Adipocyte (in vitro differentiated cells): ENCODE data around the gene ZNF90.
A peak's percentile ranks its signal among the peaks of the same experiment; 100 is the strongest.
"Not testable (repeated sequence)": the region's sequence is repeated elsewhere in the genome, so short reads cannot be mapped to it uniquely, and the experiment has no call there.

Experiments used
- DNase-seq: peaks from one replicate; pipeline ENCODE4 v3.0.0-alpha.2; 2015; ENCODE audit warnings: low read depth
- H3K27me3 ChIP-seq: replicated peaks from 2 replicates; pipeline ENCODE4 v1.7.0; 2013; ENCODE audit warnings: mild to moderate bottlenecking, low read length, moderate library complexity; ENCODE audit not compliant: control insufficient read depth, insufficient read depth
- H3K36me3 ChIP-seq: 2 replicates; pipeline ENCODE4 v1.7.0; 2013; ENCODE audit warnings: low read length, mild to moderate bottlenecking, moderate library complexity; ENCODE audit not compliant: control insufficient read depth, insufficient read depth, severe bottlenecking
- H3K4me1 ChIP-seq: 2 replicates; pipeline ENCODE4 v1.7.0; 2013; ENCODE audit warnings: mild to moderate bottlenecking, low read length, moderate library complexity; ENCODE audit not compliant: control insufficient read depth, insufficient read depth
- H3K4me3 ChIP-seq: 2 replicates; pipeline ENCODE4 v1.7.0; 2013; ENCODE audit warnings: mild to moderate bottlenecking, low read length, moderate library complexity
- H3K9ac ChIP-seq: 2 replicates; pipeline ENCODE4 v1.7.0; 2013; ENCODE audit warnings: mild to moderate bottlenecking, low read length, moderate library complexity
- H3K9me3 ChIP-seq: 2 replicates; pipeline ENCODE4 v1.7.0; 2013; ENCODE audit warnings: mild to moderate bottlenecking, low read length, moderate library complexity; ENCODE audit not compliant: control insufficient read depth

The ZNF90 gene

DNA sequence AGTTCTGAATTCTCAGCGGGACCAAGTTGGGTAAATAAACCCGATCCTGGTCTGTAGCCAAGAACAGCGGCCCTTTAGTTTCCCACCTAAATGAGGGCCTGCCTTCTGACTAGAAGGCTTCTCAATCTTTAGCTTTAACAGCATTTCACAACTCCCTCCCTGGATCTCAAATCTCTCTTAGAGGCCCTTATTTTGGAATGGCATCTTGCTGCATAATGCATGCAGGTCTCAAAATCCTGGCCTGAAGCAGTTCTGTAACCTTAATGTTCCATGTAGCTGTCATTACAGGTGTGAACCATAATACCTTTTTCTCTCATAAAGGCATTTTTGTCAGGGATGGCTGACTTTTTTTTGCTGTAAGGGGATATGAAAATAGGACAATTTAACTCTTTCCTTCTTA, 29.5 kb downstream of the ZNF90 start:
- H3K9ac ChIP-seq = no peak overlapping the region
- H3K36me3 ChIP-seq = no peaks in the 10 kb centered on the region
- H3K4me3 ChIP-seq = no peak overlapping the region
- H3K27me3 ChIP-seq = no peaks in the 10 kb centered on the region
- no peaks in the 10 kb centered on the region for H3K4me1 ChIP-seq
- no peak for DNase-seq
- H3K9me3 ChIP-seq = peaks cover 66% of the 10 kb centered on the region

DNA sequence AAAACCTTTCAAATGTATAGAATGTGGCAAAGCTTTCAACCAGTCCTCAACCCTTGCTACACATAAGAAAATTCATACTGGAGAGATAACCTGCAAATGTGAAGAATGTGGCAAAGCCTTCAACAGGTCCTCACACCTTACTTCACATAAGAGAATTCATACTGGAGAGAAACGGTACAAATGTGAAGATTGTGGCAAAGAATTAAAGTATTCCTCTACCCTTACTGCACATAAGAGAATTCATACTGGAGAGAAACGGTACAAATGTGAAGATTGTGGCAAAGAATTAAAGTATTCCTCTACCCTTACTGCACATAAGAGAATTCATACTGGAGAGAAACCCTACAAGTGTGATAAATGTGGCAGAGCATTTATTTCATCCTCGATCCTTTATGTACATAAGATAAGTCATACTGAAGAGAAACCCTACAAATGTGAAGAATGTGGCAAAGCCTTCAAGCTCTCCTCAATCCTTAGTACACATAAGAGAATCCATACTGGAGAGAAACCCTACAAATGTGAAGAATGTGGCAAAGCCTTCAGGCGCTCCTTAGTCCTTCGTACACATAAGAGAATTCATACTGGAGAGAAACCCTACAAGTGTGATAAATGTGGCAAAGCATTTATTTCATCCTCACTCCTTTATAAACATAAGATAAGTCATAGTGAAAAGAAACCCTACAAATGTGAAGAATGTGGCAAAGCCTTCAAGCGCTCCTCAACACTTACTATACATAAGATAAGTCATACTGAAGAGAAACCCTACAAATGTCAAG, 40.5 kb downstream of the ZNF90 start:
- H3K4me1 ChIP-seq, H3K27me3 ChIP-seq, H3K9ac ChIP-seq, H3K36me3 ChIP-seq, DNase-seq: not testable (repeated sequence)
- Histone ChIP-seq H3K9me3 (peaks cover 98% of the 10 kb centered on the region), H3K4me3 (peak overlapping the region; percentile 63)

DNA sequence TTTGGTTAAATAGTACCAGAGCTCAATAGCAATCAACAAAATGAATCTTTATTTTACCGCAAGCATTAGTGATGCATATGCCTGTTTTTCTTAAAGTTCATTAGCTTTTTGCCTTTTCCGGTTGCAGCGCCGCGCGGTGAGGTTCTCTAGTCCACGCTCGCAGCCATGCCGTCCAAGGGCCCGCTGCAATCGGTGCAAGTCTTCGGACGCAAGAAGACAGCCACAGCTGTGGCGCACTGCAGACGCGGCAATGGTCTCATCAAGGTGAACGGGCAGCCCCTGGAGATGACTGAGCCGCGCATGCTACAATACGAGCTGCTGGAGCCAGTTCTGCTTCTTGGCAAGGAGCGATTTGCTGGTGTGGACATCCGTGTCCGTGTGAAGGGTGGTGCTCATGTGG, 47.1 kb downstream of the ZNF90 start:
- DNase-seq = no peak
- no peaks in the 10 kb centered on the region for H3K27me3 ChIP-seq
- H3K36me3 ChIP-seq = no peaks in the 10 kb centered on the region
- H3K4me3 ChIP-seq = no peak overlapping the region
- no peaks in the 10 kb centered on the region for H3K4me1 ChIP-seq
- peaks cover 89% of the 10 kb centered on the region for H3K9me3 ChIP-seq
- H3K9ac ChIP-seq = no peak overlapping the region

DNA sequence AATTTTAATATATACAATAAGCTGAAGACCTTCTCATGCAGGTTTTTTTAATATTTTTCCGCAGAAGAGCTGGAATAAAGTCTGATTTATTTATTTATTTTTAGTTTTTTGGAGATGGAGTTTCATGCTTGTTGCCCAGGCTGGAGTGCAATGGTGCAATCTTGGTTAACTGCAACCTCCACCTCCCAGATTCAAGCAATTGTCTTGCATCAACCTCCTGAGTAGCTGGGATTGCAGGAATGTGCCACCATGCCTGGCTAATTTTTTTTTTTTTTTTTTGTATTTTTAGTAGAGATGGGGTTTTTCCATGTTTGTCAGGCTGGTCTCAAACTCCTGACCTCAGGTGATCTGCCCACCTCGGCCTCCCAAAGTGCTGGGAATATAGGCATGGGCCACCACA, 55.1 kb downstream of the ZNF90 start:
- H3K9me3 ChIP-seq = peaks cover 31% of the 10 kb centered on the region
- H3K4me1 ChIP-seq, DNase-seq: not testable (repeated sequence)

DNA sequence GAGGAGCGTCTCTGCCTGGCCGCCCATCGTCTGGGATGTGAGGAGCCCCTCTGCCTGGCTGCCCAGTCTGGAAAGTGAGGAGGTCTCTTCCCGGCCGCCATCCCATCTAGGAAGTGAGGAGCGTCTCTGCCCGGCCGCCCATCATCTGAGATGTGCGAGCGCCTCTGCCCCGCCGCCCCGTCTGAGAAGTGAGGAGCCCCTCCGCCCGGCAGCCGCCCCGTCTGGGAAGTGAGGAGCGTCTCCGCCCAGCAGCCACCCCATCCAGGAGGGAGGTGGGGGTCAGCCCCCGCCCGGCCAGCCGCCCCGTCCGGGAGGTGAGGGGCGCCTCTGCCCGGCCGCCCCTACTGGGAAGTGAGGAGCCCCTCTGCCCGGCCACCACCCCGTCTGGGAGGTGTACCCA, 59.9 kb downstream of the ZNF90 start:
- H3K9me3 ChIP-seq = peaks cover 19% of the 10 kb centered on the region
- H3K36me3 ChIP-seq, DNase-seq, H3K4me1 ChIP-seq, H3K27me3 ChIP-seq, H3K4me3 ChIP-seq, H3K9ac ChIP-seq: not testable (repeated sequence)

More for the DNA sequence above, 55.1 kb downstream of the ZNF90 start:
- not testable (repeated sequence) for H3K36me3 ChIP-seq, H3K4me3 ChIP-seq, H3K9ac ChIP-seq, H3K27me3 ChIP-seq

- no peak for DNase-seq
- no peaks in the 10 kb centered on the region for H3K4me1 ChIP-seq
- H3K9ac ChIP-seq = no peak overlapping the region
- H3K27me3 ChIP-seq = no peaks in the 10 kb centered on the region
- H3K9me3 ChIP-seq = no peaks in the 10 kb centered on the region
- H3K4me3 ChIP-seq = no peak overlapping the region
- no peaks in the 10 kb centered on the region for H3K36me3 ChIP-seq
Measured at GRCh38 chr19:20151617-20152145, 73.9 kb downstream of the ZNF90 start.

DNA sequence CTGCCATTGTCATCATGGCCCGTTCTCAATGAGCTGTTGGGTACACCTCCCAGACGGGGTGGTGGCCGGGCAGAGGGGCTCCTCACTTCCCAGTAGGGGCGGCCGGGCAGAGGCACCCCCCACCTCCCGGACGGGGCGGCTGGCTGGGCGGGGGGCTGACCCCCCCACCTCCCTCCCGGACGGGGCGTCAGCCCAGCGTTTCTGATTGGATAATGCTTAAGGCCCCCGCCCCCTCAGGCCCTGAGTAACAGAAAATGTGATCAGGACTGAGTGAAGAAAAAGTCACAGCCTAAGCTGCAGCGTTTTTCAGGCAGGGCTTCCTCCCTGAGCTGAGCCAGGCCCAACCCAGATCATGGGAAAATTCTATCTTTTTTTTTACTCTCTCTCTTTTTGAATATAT, 74.7 kb downstream of the ZNF90 start:
- H3K9ac ChIP-seq, H3K4me3 ChIP-seq, H3K9me3 ChIP-seq, H3K27me3 ChIP-seq, H3K4me1 ChIP-seq, H3K36me3 ChIP-seq: not testable (repeated sequence)
- peak; percentile 10 for DNase-seq

DNA sequence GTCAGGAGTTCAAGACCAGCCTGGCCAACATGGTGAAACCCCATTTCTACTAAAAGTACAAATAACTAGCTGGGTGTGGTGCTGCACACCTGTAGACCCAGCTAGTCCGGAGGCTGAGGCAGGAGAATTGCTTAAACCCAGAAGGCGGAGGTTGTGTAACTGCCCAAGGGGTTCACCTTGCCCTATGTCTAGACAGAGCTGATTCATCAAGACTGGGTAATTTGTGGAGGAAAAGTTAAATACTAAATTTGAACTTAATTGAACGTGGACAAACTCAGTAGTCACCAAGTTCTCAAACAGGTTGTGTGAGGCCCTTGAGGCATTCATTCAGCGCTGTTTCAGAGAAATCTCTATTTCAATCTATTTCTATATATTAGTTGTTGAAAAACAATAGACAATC, 75.5 kb downstream of the ZNF90 start:
- H3K36me3 ChIP-seq = no peaks in the 10 kb centered on the region
- H3K4me1 ChIP-seq = no peaks in the 10 kb centered on the region
- H3K27me3 ChIP-seq = no peaks in the 10 kb centered on the region
- DNase-seq = no peak
- no peaks in the 10 kb centered on the region for H3K9me3 ChIP-seq
- H3K4me3 ChIP-seq = no peak overlapping the region
- H3K9ac ChIP-seq = no peak overlapping the region

DNA sequence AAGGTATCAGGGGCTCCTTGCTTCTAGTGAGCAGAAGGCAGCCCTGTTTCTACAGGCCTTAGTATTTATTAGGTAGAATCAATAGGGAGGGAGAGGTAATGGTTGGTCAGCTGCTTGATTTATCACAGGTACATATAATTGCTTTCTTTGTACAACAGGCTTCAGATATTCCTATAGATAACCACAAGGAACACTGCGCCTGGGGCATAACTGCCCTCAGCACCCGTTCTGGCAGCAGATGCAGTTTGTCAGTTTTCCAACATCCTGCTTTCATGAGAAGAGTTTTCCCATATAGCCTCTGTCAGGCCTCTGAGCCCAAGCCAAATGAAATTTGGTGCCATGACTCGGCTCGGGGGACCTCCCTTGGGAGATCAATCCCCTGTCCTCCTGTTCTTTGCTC, 76.8 kb downstream of the ZNF90 start:
- Histone ChIP-seq H3K27me3 (no peaks in the 10 kb centered on the region), H3K9me3 (no peaks in the 10 kb centered on the region), H3K4me3 (no peak overlapping the region), H3K36me3 (no peaks in the 10 kb centered on the region), H3K9ac (no peak overlapping the region), H3K4me1 (no peaks in the 10 kb centered on the region)
- no peak for DNase-seq

DNA sequence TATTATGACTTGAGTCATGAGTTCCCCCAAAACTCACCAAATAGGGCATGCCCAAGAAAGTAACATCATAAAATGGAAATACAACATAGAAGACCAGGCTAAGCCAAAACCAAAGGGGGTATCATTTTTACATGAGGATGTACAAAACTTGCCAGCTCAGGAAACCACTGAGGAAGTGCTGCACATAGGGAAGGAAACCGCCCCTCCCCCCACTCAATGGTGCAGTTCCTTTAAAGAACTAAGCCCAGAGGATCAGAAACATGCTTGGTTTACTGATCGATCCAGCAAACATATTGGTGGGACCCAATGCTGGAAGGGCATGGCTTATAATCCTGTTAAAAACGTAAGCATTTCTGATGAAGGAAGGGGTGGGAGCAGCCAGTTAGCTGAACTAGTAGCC, 85.0 kb downstream of the ZNF90 start:
- H3K9ac ChIP-seq = no peak overlapping the region
- no peaks in the 10 kb centered on the region for H3K4me1 ChIP-seq
- no peaks in the 10 kb centered on the region for H3K9me3 ChIP-seq
- H3K27me3 ChIP-seq = no peaks in the 10 kb centered on the region
- H3K36me3 ChIP-seq = no peaks in the 10 kb centered on the region
- no peak overlapping the region for H3K4me3 ChIP-seq
- no peak for DNase-seq

- Histone ChIP-seq H3K9ac (no peak overlapping the region), H3K4me3 (no peak overlapping the region), H3K9me3 (no peaks in the 10 kb centered on the region), H3K27me3 (no peaks in the 10 kb centered on the region), H3K36me3 (no peaks in the 10 kb centered on the region), H3K4me1 (no peaks in the 10 kb centered on the region)
- no peak for DNase-seq
Measured at GRCh38 chr19:20164456-20164855, 86.7 kb downstream of the ZNF90 start.
